GM13976 (cell line): ENCODE results near the gene CUBN.

Source experiments
- DNase-seq: peaks from one replicate; pipeline ENCODE4 v3.0.0; 2012; ENCODE audit warnings: low spot score
- in situ Hi-C: fragments of 300-500 bp; cut with MboI; formaldehyde crosslinking; loops from one replicate; pipeline ENCODE4 v1.12.0; 2022; ENCODE audit warnings: low sequenced_read_pairs, mixed read lengths, inconsistent platforms; ENCODE audit not compliant: unreplicated experiment
- TF ChIP-seq, protein P1 (sequence below): IDR thresholded peaks from 2 replicates; pipeline ENCODE4 v1.5.1; 2012; ENCODE audit warnings: borderline replicate concordance, mild to moderate bottlenecking; ENCODE audit not compliant: insufficient read depth; ENCODE audit errors: extremely low read depth, missing control alignments, control extremely low read depth

Gene CUBN

DNA sequence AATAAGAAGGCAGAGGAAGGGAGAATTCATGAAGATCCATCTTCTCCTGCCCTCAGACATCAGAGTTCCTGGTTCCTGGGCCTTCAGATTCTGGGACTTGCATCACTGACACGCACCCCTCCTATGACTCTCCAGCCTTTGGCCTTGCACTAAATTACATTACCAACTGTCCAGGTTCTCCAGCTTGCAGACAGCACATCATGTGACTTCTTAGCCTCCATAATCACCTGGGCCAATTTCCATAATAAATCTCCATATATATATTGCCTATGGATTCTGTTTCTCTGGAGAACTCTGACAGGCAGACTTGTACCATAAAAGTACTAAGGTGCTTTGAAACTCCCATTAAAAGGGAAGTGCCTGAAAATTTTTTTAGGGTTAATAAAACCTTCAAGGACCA lies 335.6 kb downstream of the CUBN start:
- DNase-seq: no peak
- in situ Hi-C loops: loop anchor here (25.0 kb wide), 1 partner anchor 682 kb away; no protein-coding TSS in a partner anchor
- TF ChIP-seq, protein P1, sequence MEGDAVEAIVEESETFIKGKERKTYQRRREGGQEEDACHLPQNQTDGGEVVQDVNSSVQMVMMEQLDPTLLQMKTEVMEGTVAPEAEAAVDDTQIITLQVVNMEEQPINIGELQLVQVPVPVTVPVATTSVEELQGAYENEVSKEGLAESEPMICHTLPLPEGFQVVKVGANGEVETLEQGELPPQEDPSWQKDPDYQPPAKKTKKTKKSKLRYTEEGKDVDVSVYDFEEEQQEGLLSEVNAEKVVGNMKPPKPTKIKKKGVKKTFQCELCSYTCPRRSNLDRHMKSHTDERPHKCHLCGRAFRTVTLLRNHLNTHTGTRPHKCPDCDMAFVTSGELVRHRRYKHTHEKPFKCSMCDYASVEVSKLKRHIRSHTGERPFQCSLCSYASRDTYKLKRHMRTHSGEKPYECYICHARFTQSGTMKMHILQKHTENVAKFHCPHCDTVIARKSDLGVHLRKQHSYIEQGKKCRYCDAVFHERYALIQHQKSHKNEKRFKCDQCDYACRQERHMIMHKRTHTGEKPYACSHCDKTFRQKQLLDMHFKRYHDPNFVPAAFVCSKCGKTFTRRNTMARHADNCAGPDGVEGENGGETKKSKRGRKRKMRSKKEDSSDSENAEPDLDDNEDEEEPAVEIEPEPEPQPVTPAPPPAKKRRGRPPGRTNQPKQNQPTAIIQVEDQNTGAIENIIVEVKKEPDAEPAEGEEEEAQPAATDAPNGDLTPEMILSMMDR: no peak

DNA sequence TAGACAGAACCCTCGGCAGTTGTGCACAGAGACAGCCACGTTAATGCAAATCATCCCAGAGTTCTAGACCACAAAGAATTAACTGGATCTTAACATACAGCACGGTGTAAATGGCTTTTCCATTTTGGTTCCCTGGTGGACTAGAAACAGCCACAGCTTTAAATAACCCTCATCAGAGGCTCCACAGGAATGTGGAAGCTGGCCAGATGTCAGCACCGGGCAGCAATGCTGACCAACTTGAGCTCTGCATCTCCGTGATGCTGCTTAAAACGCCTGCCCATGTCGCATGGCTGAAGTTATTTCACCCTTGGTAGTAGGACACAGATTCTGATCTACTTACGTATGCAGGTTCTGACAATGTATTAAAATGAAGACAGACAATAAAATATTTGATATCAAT lies 336.9 kb downstream of the CUBN start:
- TF ChIP-seq, protein P1: no peak
- DNase-seq: no peak
- in situ Hi-C loops: loop anchor here (25.0 kb wide), 1 partner anchor 680 kb away; no protein-coding TSS in a partner anchor

DNA sequence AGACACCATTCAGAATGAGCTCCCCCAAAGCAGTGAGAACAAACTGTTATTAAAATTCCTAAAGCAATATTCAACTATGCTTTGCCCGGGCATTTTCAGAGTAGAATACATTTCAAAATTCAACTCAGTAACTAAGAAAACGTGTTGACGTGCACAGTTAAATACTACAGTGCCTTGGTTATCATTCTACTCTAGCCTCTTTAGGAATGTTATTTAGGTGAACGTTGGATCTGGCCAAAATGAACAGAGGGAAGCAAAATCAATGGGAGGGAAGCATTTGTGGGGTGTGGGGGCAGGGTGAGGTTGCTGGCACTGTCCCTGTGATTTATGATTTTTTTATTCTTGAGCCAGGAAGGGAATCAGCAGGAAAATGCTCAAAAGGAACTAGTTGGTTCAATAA lies 339.8 kb downstream of the CUBN start:
- TF ChIP-seq, protein P1: no peak
- no peak for DNase-seq
- in situ Hi-C loops: loop anchor here (25.0 kb wide), 1 partner anchor 677 kb away; no protein-coding TSS in a partner anchor

DNA sequence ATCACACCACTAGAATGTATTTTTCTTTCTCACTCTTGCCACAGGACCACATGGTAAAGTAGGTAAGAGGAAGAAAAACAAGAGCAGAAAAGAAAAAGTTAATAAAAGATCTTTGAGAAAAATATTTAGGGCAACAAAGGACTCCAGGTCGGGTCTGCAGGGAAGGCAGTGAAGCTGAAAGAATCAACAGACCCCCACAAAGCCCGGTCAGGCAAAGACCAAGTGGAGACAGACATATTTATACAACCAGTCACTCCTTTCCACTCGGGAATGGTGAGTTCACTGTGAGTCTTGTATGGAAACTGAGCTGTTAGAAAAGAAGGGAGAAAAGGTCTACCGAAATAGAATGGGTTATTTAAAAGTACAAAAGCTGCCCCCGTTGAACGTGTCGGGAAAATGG lies 340.4 kb downstream of the CUBN start:
- in situ Hi-C loops: loop anchor here (25.0 kb wide), 1 partner anchor 677 kb away; no protein-coding TSS in a partner anchor
- TF ChIP-seq, protein P1: no peak
- DNase-seq: no peak

DNA sequence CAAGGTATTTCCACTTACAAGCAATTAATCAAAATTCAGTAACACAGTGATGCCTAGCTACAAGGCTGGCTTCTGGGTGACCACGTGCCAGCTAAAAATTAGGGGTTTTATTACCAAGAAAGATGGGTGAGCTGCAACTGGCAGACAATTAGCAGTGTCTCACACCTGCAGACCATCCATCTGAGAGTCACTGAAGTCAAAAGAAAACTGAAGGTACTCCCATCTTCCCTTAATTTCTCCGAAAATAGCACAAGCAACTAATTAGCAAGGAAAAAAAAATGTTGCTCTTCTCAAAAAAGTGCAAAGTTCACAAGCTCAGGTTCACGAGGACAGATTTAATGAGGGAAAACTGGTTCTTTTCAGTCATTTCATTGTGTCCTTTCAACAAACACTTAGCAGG lies 340.8 kb downstream of the CUBN start:
- DNase-seq: no peak
- TF ChIP-seq, protein P1: no peak
- in situ Hi-C loops: loop anchor here (25.0 kb wide), 1 partner anchor 676 kb away; no protein-coding TSS in a partner anchor

DNA sequence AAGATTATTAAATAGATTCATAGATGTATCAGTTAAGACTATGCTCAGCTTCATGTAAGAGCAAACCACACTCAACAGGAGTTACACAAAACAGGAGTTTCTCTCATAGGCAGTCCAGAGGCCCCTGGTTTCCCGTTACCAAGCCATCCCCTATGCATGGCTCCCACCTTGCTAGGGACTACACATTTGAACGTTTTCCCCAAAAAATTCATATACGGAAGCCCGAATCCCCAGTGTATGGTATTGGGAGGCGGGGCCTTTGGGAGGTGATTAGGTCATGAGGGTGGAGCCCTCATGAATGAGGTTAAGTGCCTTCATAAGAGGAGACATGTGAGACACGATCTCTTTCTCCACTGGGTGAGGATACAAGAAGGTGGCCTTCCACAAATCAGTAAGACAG lies 341.5 kb downstream of the CUBN start:
- in situ Hi-C loops: loop anchor here (25.0 kb wide), 1 partner anchor 676 kb away; no protein-coding TSS in a partner anchor
- TF ChIP-seq, protein P1: no peak
- DNase-seq: no peak

DNA sequence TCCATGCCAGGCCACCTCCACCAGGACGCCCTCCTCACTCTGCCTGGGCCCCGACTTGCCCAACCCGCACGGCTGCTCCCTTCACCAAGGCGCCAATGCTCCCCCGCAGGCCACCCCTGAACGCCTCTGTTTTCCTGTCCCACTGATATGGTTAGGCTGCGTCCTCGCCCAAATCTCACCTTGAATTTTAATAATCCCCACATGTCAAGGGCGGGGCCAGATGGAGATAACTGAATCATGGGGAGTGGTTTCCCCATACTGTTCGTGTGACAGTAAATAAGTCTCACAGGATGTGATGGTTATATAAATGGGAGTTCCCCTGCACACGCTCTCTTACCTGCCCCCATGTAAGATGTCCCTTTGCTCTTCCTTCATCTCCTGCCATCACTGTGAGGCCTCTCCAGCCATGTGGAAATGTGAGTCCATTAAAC lies 342.2 kb downstream of the CUBN start:
- in situ Hi-C loops: loop anchor here (25.0 kb wide), 1 partner anchor 675 kb away; no protein-coding TSS in a partner anchor
- DNase-seq: no peak
- TF ChIP-seq, protein P1: no peak
